Measurements from ENCODE around the gene TMEM88.

GRCh38 chr17:7818026-7818425 is 36.8 kb upstream of the TMEM88 start:
- no peak for TF ChIP-seq CTCF (IDR thresholded peaks at IDR 0.05)
- TF ChIP-seq POLR2A (IDR thresholded peaks at IDR 0.05), result no peak
- TF ChIP-seq POLR2AphosphoS5 (IDR thresholded peaks at IDR 0.05), result no peak

Measured in gastroesophageal sphincter (tissue), 3 donors.